NCI-H526 treated with DMSO at 0.1 percent for 48 hours (cell line): Measurements from ENCODE around the gene VARS2.
"Not testable (repeated sequence)": the region's sequence is repeated elsewhere in the genome, so short reads cannot be mapped to it uniquely, and the experiment has no call there.

ENCODE experiments used
- DNase-seq: peaks from one replicate; lab custom pipeline; 2025; lab: John Stamatoyannopoulos, UW

VARS2 gene

GRCh38 chr6:30962716-30963115 is 48.7 kb downstream of the VARS2 start:
- DNase-seq: no peak

GRCh38 chr6:30963641-30964040 is 49.6 kb downstream of the VARS2 start:
- no peak for DNase-seq

DNA sequence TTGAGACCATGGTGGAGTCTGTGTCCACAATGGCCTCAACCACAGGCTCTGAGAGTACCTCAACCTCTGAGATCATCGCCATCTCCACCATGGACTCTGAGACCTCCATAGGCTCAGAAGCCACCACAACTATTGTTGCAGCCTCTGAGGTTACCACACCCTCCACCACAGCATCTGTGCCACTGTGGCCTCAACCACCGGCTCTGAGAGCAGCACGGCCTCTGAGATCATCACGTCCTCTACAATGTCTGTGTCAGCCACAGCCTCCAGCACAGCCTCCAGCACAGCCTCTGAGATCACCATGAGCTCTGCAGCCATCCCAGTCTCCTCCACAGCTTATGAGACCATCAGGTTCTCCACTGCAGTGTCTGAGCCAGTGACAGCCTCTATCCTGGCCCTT is 50.0 kb downstream of the VARS2 start:
- DNase-seq: no peak

DNA sequence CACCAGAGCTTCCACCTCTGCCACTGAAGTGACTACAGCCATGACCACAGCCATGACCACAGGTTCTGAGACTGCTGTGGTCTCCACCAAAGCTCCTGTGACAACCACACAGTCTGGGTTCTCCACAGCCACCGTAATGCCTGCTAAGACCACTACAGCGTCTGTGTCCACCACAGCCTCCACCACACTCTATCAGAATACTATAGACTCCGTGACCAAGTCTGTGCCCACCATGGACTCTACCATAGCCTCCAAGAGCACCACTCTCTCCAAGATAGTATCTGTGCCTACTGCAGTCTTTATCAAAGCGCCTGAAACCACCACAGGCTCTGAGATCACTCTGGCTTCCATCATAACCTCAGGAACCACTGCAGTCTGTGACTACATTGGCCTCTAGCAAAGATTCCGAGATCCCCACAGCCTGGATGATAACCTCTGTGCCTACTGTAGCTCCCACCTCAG is 51.1 kb downstream of the VARS2 start:
- no peak for DNase-seq

GRCh38 chr6:30966154-30966553 is 52.1 kb downstream of the VARS2 start:
- DNase-seq: no peak

- DNase-seq: not testable (repeated sequence)
Measured at GRCh38 chr6:30969171-30969570, 55.1 kb downstream of the VARS2 start.

DNA sequence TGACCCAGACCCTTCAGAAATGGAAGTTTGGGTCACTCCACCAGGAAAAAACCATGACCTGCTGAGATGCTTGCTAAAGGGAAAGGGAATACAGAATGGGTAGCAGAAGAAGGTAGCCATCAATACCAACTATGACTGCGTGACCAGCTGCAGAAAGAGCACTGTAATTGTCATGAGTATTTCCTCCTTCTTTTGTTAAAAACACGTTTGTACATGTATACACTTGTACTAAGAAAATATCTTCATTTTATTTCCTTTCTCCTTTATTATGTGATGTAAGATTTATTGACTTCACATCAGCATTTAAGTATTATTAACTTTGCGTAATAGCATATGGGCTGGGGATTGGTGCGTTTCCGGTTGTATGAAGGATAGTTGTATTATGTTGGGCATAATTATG is 56.9 kb downstream of the VARS2 start:
- DNase-seq: no peak

DNA sequence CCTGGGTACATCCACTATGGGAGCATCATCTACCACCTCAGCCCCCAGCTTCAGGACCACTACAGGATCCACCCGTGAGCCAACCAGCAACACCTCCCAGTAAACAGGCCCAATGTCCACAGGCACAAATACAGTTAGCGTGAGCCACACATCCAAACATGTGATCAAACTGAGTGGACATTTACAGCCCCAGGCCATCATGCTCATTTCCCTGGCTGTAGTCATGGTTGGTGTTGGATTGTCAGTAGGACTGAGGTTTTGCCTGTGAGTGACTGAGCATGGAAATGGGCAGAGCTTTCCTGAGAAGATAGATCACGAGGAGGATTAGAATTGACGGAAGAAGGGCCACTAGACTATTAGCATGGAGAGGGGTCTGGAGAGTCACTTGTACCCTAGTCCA is 58.8 kb downstream of the VARS2 start:
- DNase-seq: no peak

DNA sequence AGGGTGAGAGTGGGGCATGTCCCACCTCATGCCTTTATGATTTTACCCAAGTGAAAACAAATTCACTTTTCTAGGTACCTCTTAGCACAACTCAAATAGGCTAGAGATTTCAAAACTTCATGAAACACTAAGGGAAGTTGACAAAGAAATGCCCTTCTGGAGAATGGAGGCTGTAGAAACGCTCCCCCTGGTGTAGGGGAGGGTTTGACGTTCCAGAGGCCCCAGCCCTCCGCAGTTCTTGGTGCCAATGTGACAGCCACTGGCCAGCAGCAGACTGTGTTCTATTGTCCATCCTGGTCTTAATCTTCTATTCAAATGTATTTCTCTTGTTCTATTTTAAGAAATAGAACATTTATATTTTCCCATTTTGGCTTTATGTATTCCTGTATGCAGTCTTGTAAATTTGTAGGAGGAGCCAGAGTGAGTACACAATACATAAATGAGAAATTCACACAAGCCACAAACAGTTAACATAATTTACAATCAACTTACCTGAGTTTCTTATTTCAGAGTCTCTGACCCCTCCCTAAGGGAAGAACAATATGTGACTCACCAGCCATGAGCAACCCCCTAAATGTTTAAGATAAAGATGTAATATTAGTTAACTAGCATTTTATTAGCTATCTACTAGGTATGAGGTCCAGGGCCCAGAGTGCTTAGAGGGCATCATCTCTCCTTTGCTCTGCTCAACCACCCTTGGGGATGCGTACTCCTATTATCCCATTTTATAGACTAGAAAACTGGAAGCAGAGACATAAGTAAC is 60.6 kb downstream of the VARS2 start:
- DNase-seq: no peak
